Measurements from ENCODE around the gene TYK2.
"Not testable (repeated sequence)": the region's sequence is repeated elsewhere in the genome, so short reads cannot be mapped to it uniquely, and the experiment has no call there.

TYK2 gene

GRCh38 chr19:10407096-10407495 lies 26.7 kb upstream of the TYK2 start:
- DNase-seq: peak; percentile 32

GRCh38 chr19:10406191-10406590 lies 25.8 kb upstream of the TYK2 start:
- DNase-seq: no peak

GRCh38 chr19:10404888-10405820 lies 24.8 kb upstream of the TYK2 start:
- no peak for DNase-seq

- DNase-seq: peak; percentile 98
Measured at GRCh38 chr19:10403137-10404021, 23.0 kb upstream of the TYK2 start, which contains the start of gene CDC37. CDC37 (minus strand) TSS chr19:10403542; CDS start chr19:10403479, 63 bp downstream.

GRCh38 chr19:10402441-10403038 lies 22.2 kb upstream of the TYK2 start:
- peak; percentile 45 for DNase-seq

GRCh38 chr19:10399878-10400277 lies 19.5 kb upstream of the TYK2 start:
- no peak for DNase-seq

- not testable (repeated sequence) for DNase-seq
Measured at GRCh38 chr19:10399340-10399739, 19.0 kb upstream of the TYK2 start.

- DNase-seq: no peak
Measured at GRCh38 chr19:10398819-10399218, 18.4 kb upstream of the TYK2 start.

GRCh38 chr19:10395917-10396316 lies 15.5 kb upstream of the TYK2 start:
- no peak for DNase-seq

GRCh38 chr19:10395436-10395835 lies 15.1 kb upstream of the TYK2 start:
- DNase-seq: no peak

- DNase-seq: no peak
Measured at GRCh38 chr19:10395003-10395402, 14.6 kb upstream of the TYK2 start.

GRCh38 chr19:10393137-10393536 lies 12.8 kb upstream of the TYK2 start:
- DNase-seq: no peak

GRCh38 chr19:10392120-10392519 lies 11.7 kb upstream of the TYK2 start:
- no peak for DNase-seq

GRCh38 chr19:10390652-10391286 lies 10.4 kb upstream of the TYK2 start:
- DNase-seq: peak; percentile 85

GRCh38 chr19:10389863-10390262 lies 9.5 kb upstream of the TYK2 start:
- DNase-seq: peak; percentile 63

GRCh38 chr19:10388957-10389356 lies 8.6 kb upstream of the TYK2 start:
- peak; percentile 87 for DNase-seq

GRCh38 chr19:10384580-10384979 lies 4.2 kb upstream of the TYK2 start:
- DNase-seq: no peak

- not testable (repeated sequence) for DNase-seq
Measured at GRCh38 chr19:10383223-10383499, 2.8 kb upstream of the TYK2 start.

- DNase-seq: peak; percentile 50
Measured at GRCh38 chr19:10379880-10380312, 476 bp downstream of the TYK2 start.

GRCh38 chr19:10378124-10378523 lies 2.2 kb downstream of the TYK2 start:
- DNase-seq: no peak

GRCh38 chr19:10377140-10377640 lies 3.2 kb downstream of the TYK2 start:
- DNase-seq: not testable (repeated sequence)

- DNase-seq: no peak
Measured at GRCh38 chr19:10374931-10375330, 5.4 kb downstream of the TYK2 start.

GRCh38 chr19:10372690-10373089 lies 7.7 kb downstream of the TYK2 start:
- no peak for DNase-seq
